ENCODE results near the gene RASL11A. TPM values are rescaled to one million over a fixed set of nuclear protein-coding genes. Genes with fewer than 3 reads are reported as not detected.

RASL11A gene
- total RNA-seq, 4 donors from 2014 or later: 18.9 to 36.1 (median 28.6) TPM

DNA sequence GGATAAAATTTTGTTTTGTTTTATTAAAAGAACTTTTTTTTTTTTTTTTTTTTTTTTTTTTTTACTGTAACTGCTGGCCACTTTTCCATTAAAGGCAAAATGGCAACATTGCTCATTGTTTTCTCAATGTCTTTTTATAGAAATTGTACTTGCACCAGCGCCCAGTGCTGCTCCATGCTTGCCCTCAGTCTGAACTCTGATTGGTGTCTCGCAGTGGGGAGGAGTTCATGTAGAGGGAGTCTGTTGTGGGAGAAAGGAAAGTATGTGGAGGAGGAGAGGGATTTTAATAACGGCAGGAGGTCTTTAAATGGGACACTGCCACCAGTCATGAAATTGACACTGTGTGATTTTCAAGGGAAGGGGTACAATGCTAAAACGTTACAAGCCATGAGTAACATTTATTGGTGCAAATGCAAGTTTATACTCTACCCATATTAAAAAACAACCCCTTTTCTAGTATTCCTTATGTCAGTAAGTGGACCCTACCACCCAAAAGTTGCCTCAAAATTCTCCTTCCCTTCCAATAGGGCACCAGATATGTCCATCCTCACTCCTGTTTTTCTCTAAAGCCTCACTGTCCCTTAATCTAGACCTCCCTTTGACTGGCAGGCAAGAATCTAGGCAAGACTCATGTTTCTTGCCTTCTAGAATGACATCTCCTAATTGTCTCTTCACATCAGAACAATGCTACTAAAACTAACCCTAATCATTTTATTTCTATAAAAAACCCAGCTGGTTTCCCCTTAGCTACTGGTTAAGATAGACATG lies 3.2 kb downstream of the RASL11A start:
- no peak overlapping the region for H3K4me3 ChIP-seq
- no peaks in the 10 kb centered on the region for H3K9me3 ChIP-seq
- no peaks in the 10 kb centered on the region for H3K27me3 ChIP-seq
- H3K4me1 ChIP-seq: peaks cover 0 to 8% of the 10 kb centered on the region in 2 donors
- intact Hi-C loops (cut with DNase I; ENCODE audit: low total_unique reads): no loop called here
- H3K27ac ChIP-seq: peak overlapping the region; percentile 11 to 90
- TF ChIP-seq, protein P1, sequence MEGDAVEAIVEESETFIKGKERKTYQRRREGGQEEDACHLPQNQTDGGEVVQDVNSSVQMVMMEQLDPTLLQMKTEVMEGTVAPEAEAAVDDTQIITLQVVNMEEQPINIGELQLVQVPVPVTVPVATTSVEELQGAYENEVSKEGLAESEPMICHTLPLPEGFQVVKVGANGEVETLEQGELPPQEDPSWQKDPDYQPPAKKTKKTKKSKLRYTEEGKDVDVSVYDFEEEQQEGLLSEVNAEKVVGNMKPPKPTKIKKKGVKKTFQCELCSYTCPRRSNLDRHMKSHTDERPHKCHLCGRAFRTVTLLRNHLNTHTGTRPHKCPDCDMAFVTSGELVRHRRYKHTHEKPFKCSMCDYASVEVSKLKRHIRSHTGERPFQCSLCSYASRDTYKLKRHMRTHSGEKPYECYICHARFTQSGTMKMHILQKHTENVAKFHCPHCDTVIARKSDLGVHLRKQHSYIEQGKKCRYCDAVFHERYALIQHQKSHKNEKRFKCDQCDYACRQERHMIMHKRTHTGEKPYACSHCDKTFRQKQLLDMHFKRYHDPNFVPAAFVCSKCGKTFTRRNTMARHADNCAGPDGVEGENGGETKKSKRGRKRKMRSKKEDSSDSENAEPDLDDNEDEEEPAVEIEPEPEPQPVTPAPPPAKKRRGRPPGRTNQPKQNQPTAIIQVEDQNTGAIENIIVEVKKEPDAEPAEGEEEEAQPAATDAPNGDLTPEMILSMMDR (IDR thresholded peaks at IDR 0.05): no peak
- no peak for TF ChIP-seq POLR2A (IDR thresholded peaks at IDR 0.05)
- H3K36me3 ChIP-seq: no peaks in the 10 kb centered on the region
- no peak for DNase-seq

DNA sequence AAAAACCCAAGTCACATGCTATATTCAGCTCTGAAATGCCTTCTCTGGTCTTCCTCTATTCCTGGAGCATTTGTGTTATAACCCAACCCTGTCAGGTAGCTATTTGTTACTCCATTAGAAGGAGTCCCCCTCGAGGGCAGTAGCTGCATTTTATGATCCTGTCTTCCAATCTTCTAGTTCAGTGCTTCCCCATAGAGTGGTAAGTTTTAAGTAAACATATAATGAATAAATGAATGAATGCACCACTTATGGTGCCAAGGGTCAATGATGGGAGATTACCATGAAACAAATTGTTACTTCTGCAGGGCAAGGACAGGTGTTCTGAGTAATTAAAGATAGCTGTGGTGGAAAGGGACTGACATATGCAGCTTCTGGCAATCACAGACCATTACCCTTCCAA lies 4.0 kb downstream of the RASL11A start:
- Histone ChIP-seq H3K27ac (peak overlapping the region; percentile 11 to 46), H3K36me3 (no peaks in the 10 kb centered on the region)

DNA sequence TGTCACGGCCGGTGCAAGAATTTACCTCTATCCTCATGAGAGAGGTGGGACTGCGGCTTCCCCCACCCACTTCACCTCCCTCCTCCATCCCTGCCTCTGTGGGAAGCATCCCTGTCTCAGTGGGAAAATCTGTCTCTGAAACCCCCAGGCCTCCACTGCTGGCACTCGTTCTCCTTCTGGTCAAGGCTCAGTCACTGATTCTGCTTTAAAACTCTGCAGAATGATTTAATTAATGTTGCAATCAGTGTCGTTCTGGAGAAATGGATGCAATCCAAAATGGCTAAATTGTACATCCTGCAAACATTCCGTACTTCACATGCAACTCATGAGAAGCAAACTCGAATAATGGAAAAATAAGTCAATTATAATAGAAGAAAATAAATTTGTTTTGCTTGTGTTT lies 5.6 kb downstream of the RASL11A start:
- H3K4me3 ChIP-seq: no peak overlapping the region
- intact Hi-C loops (cut with DNase I; ENCODE audit: low total_unique reads): no loop called here
- no peaks in the 10 kb centered on the region for H3K36me3 ChIP-seq
- peak overlapping the region; percentile 35 to 46 for H3K27ac ChIP-seq
- no peak for DNase-seq
- TF ChIP-seq, protein P1 (IDR thresholded peaks at IDR 0.05): no peak
- no peak for TF ChIP-seq POLR2A (IDR thresholded peaks at IDR 0.05)
- H3K27me3 ChIP-seq: no peaks in the 10 kb centered on the region
- peaks cover 0 to 3% of the 10 kb centered on the region in 2 donors for H3K4me1 ChIP-seq
- H3K9me3 ChIP-seq: no peaks in the 10 kb centered on the region

More for the DNA sequence above, 4.0 kb downstream of the RASL11A start:
- Histone ChIP-seq H3K9me3 (no peaks in the 10 kb centered on the region), H3K4me3 (no peak overlapping the region), H3K27me3 (no peaks in the 10 kb centered on the region), H3K4me1 (peaks cover 0 to 8% of the 10 kb centered on the region in 2 donors)
- DNase-seq: no peak
- TF ChIP-seq, protein P1 (IDR thresholded peaks at IDR 0.05): no peak
- TF ChIP-seq POLR2A (IDR thresholded peaks at IDR 0.05): no peak
- intact Hi-C loops (cut with DNase I; ENCODE audit: low total_unique reads): no loop called here

DNA sequence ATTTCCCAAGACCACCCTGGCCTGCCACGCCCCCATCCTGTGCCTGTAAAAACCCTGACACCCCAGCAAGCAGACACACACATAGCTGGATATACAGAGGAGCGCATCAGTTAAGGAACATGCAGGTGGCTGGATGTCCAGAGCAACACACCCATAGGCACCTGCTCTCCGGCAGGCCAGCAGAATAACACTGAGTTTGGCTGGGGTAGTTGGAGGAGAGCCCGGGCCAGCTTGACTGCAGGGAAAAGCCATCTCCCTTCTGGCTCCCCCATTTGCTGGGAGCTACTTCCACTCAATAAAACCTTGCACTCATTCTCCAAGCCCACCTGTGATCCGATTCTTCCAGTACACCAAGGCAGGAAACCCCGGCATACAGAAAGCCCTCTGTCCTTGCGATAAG lies 8.9 kb downstream of the RASL11A start:
- Histone ChIP-seq H3K9me3 (no peaks in the 10 kb centered on the region), H3K36me3 (no peaks in the 10 kb centered on the region), H3K4me1 (no peaks in the 10 kb centered on the region), H3K27me3 (no peaks in the 10 kb centered on the region), H3K27ac (no peak overlapping the region), H3K4me3 (no peak overlapping the region)
- TF ChIP-seq, protein P1 (IDR thresholded peaks at IDR 0.05): no peak
- DNase-seq: no peak
- intact Hi-C loops (cut with DNase I; ENCODE audit: low total_unique reads): no loop called here

DNA sequence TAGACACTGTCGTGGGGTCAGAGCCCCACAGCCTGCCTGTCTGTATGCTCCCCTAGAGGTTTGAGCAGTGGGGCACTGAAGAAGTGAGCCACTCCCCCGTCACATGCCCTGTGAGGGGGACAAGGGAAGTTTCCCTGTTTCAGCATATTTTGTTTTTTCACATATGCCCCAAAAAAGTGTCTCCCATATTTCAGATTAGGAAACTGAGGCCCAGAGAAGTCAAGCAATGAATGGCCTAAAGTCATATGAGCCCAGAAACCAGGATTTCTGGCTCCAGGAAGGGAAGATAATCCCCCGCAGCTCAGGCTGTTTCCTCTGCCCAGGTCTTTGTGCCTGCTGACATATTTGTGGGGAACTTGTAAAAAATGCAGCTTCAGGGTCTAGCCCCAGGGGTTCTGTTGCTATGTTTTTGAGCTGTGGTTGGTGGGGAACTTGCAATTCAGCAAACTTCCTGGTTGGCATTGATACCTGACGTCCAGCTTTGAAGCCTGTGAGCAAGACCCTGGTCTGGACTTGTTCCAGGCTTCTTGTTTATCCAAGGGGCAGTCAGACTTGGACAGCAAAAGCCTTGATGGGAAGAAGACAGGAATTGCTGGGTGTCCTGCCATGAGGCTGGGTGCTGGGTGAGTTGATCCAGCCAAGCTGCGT lies 9.5 kb downstream of the RASL11A start:
- Histone ChIP-seq H3K9me3 (no peaks in the 10 kb centered on the region), H3K27me3 (no peaks in the 10 kb centered on the region), H3K4me1 (no peaks in the 10 kb centered on the region), H3K27ac (no peak overlapping the region), H3K4me3 (no peak overlapping the region), H3K36me3 (no peaks in the 10 kb centered on the region)
- intact Hi-C loops (cut with DNase I; ENCODE audit: low total_unique reads): no loop called here
- no peak for DNase-seq
- no peak for TF ChIP-seq POLR2A (IDR thresholded peaks at IDR 0.05)
- TF ChIP-seq, protein P1 (IDR thresholded peaks at IDR 0.05): no peak
